ENCODE measurements around the gene ZNF385C.

- TF ChIP-seq CTCF (IDR thresholded peaks at IDR 0.05; ENCODE audit: low read depth, low read length, missing input control) (no peak), MAX (IDR thresholded peaks at IDR 0.05) (no peak), RAD21 (IDR thresholded peaks at IDR 0.05) (no peak), ZBTB33 (IDR thresholded peaks at IDR 0.05) (no peak), YY1 (IDR thresholded peaks at IDR 0.05) (no peak), HNF4G (IDR thresholded peaks at IDR 0.05) (no peak), REST (IDR thresholded peaks at IDR 0.05) (no peak), RXRA (IDR thresholded peaks at IDR 0.05) (no peak), SP1 (IDR thresholded peaks at IDR 0.05) (no peak), ATF3 (IDR thresholded peaks at IDR 0.05) (no peak)
Measured at GRCh38 chr17:42125565-42125964, 27.3 kb upstream of the ZNF385C start.
